ENCODE results near the gene CPNE8. TPM values are rescaled to one million over a fixed set of nuclear protein-coding genes. Genes with fewer than 3 reads are reported as not detected.

Gene CPNE8
- total RNA-seq, 1 donor from 2014 or later: 1.7 TPM

GRCh38 chr12:38932320-38932719 lies 26.9 kb upstream of the CPNE8 start:
- H3K27ac Mint-ChIP-seq: no peak overlapping the region
- no peak overlapping the region for H3K4me3 Mint-ChIP-seq (ENCODE audit: low read depth)
- H3K9me3 Mint-ChIP-seq (ENCODE audit: low read depth): peaks cover 11% of the 10 kb centered on the region
- DNase-seq (ENCODE audit: low spot score, unreplicated experiment): no peak
- H3K36me3 Mint-ChIP-seq (ENCODE audit: insufficient read depth): no peaks in the 10 kb centered on the region
- no peak for TF ChIP-seq CTCF (IDR thresholded peaks at IDR 0.05; ENCODE audit: unreplicated experiment)
- peaks cover 7% of the 10 kb centered on the region for H3K4me1 Mint-ChIP-seq (ENCODE audit: low read depth)
- H3K27me3 Mint-ChIP-seq: no peaks in the 10 kb centered on the region

- no peak for DNase-seq (ENCODE audit: low spot score, unreplicated experiment)
- no peak overlapping the region for H3K4me3 Mint-ChIP-seq (ENCODE audit: low read depth)
- TF ChIP-seq CTCF (IDR thresholded peaks at IDR 0.05; ENCODE audit: unreplicated experiment): no peak
- H3K4me1 Mint-ChIP-seq (ENCODE audit: low read depth): peaks cover 7% of the 10 kb centered on the region
- H3K36me3 Mint-ChIP-seq (ENCODE audit: insufficient read depth): no peaks in the 10 kb centered on the region
- H3K27ac Mint-ChIP-seq: peak overlapping the region; percentile 4
- peaks cover 11% of the 10 kb centered on the region for H3K9me3 Mint-ChIP-seq (ENCODE audit: low read depth)
- H3K27me3 Mint-ChIP-seq: no peaks in the 10 kb centered on the region
Observed at GRCh38 chr12:38931461-38931860, 26.1 kb upstream of the CPNE8 start.

GRCh38 chr12:38930990-38931389 lies 25.6 kb upstream of the CPNE8 start:
- TF ChIP-seq CTCF (IDR thresholded peaks at IDR 0.05; ENCODE audit: unreplicated experiment): no peak
- Mint-ChIP-seq H3K4me3 (ENCODE audit: low read depth) (peak overlapping the region; percentile 25), H3K27me3 (no peaks in the 10 kb centered on the region), H3K36me3 (ENCODE audit: insufficient read depth) (no peaks in the 10 kb centered on the region), H3K27ac (peak overlapping the region; percentile 86), H3K9me3 (ENCODE audit: low read depth) (peaks cover 11% of the 10 kb centered on the region), H3K4me1 (ENCODE audit: low read depth) (peaks cover 7% of the 10 kb centered on the region)
- no peak for DNase-seq (ENCODE audit: low spot score, unreplicated experiment)

GRCh38 chr12:38926501-38926900 lies 21.1 kb upstream of the CPNE8 start:
- TF ChIP-seq CTCF (IDR thresholded peaks at IDR 0.05; ENCODE audit: unreplicated experiment): no peak
- Mint-ChIP-seq H3K4me3 (ENCODE audit: low read depth) (no peak overlapping the region), H3K36me3 (ENCODE audit: insufficient read depth) (no peaks in the 10 kb centered on the region), H3K27ac (no peak overlapping the region), H3K27me3 (no peaks in the 10 kb centered on the region), H3K9me3 (ENCODE audit: low read depth) (no peaks in the 10 kb centered on the region), H3K4me1 (ENCODE audit: low read depth) (peaks cover 7% of the 10 kb centered on the region)
- no peak for DNase-seq (ENCODE audit: low spot score, unreplicated experiment)

GRCh38 chr12:38921025-38921677 lies 15.8 kb upstream of the CPNE8 start:
- DNase-seq (ENCODE audit: low spot score, unreplicated experiment): peak; percentile 16
- Mint-ChIP-seq H3K9me3 (ENCODE audit: low read depth) (no peaks in the 10 kb centered on the region), H3K36me3 (ENCODE audit: insufficient read depth) (no peaks in the 10 kb centered on the region)

More at GRCh38 chr12:38921025-38921677, 15.8 kb upstream of the CPNE8 start:
- no peak overlapping the region for H3K4me3 Mint-ChIP-seq (ENCODE audit: low read depth)
- H3K27me3 Mint-ChIP-seq: no peaks in the 10 kb centered on the region
- peak; percentile 78 for TF ChIP-seq CTCF (IDR thresholded peaks at IDR 0.05; ENCODE audit: unreplicated experiment)
- no peak overlapping the region for H3K27ac Mint-ChIP-seq
- no peaks in the 10 kb centered on the region for H3K4me1 Mint-ChIP-seq (ENCODE audit: low read depth)

All from progenitor cell of endocrine pancreas (in vitro differentiated cells).